Thyroid gland (tissue), 4 donors: ENCODE measurements around the gene NEXN. TPM values are rescaled to one million over a fixed set of nuclear protein-coding genes. Genes with fewer than 3 reads are reported as not detected.

Experiments
- DNase-seq, 2 donors: peaks; one replicate each; pipeline ENCODE4 v3.0.0-alpha.2; 2019
- H3K27ac ChIP-seq, 3 donors: fragments of 200-600 bp; sonication (generic); 1 replicate in 2 of 3; 2 replicates in 1 of 3; pipeline ENCODE4 v1.5.1; 2016 to 2019; ENCODE audit warnings: mild to moderate bottlenecking in 1 of 3, moderate library complexity in 1 of 3
- H3K27me3 ChIP-seq: fragments of 200-600 bp; sonication (generic); one replicate; pipeline ENCODE4 v1.5.1; 2019
- H3K36me3 ChIP-seq, 2 donors: fragments of 200-600 bp; sonication (generic); one replicate each; pipeline ENCODE4 v1.5.1; 2016 to 2019
- H3K4me1 ChIP-seq, 2 donors: fragments of 200-600 bp; sonication (generic); one replicate each; pipeline ENCODE4 v1.5.1; 2017 to 2019
- H3K4me3 ChIP-seq, 3 donors: fragments of 200-600 bp; sonication (generic); replicated peaks in 1 of 3; 1 replicate in 2 of 3; 2 replicates in 1 of 3; pipeline ENCODE4 v1.5.1; 2016; ENCODE audit warnings: mild to moderate bottlenecking in 1 of 3
- H3K9me3 ChIP-seq: fragments of 200-600 bp; sonication (generic); one replicate; pipeline ENCODE4 v1.5.1; 2017
- POLR2A ChIP-seq, 2 donors: fragments of 450-650 bp; IDR thresholded peaks; one replicate each; pipeline ENCODE4 v1.6.1; 2017; ENCODE audit warnings: antibody characterized with exemption in 2 of 2, mild to moderate bottlenecking in 2 of 2, moderate library complexity in 1 of 2
- WGBS, 2 donors: methylation state at CpG; one replicate each; pipeline ENCODE4 v1.1.5; 2017; 5-methylcytosine and 5-hydroxymethylcytosine counted together
- intact Hi-C: fragments of 100-400 bp; cut with DNase I; formaldehyde crosslinking; loops from one replicate; pipeline ENCODE4 v1.15.1; 2023
- total RNA-seq, 4 donors: library from RNA; depleted of rRNA; stranded (reverse); fragments of >200 nt; gene quantifications; one replicate each; pipeline ENCODE4 v1.2.3, GENCODE V29; 2016
- TF ChIP-seq, protein P1 (sequence below), 6 experiments: fragments of 200-600 bp in 3 of 6; fragments of 450-650 bp in 3 of 6; sonication (generic) in 3 of 6; IDR thresholded peaks; one replicate each; pipeline ENCODE4 v1.5.1; 2016 to 2019; ENCODE audit warnings: antibody characterized with exemption in 6 of 6, mild to moderate bottlenecking in 2 of 6, inconsistent platforms in 1 of 6, moderate library complexity in 1 of 6

NEXN gene
- total RNA-seq, 4 donors from 2014 or later: 5.7 to 16.5 (median 11.0) TPM

DNA sequence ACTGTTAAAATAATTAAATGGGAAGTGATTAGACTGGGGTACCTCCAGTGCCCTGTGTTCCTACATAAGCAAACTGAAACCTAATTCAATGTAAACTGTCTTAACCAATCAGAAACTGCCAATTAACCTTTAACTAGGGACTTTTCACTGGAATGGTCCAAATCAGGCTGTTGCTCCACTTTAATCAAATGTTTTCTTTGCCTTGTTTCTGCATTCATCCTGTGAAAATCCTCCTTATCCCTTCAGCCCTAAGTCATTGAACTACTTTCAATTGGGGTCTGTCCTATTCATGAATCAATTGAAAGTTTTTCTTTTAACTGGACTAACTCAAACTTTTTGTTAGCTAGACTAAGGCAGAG lies 95.6 kb downstream of the NEXN start:
- H3K4me3 ChIP-seq: no peak overlapping the region
- H3K36me3 ChIP-seq: no peaks in the 10 kb centered on the region
- no peak for TF ChIP-seq POLR2A (IDR thresholded peaks at IDR 0.05)
- TF ChIP-seq, protein P1, sequence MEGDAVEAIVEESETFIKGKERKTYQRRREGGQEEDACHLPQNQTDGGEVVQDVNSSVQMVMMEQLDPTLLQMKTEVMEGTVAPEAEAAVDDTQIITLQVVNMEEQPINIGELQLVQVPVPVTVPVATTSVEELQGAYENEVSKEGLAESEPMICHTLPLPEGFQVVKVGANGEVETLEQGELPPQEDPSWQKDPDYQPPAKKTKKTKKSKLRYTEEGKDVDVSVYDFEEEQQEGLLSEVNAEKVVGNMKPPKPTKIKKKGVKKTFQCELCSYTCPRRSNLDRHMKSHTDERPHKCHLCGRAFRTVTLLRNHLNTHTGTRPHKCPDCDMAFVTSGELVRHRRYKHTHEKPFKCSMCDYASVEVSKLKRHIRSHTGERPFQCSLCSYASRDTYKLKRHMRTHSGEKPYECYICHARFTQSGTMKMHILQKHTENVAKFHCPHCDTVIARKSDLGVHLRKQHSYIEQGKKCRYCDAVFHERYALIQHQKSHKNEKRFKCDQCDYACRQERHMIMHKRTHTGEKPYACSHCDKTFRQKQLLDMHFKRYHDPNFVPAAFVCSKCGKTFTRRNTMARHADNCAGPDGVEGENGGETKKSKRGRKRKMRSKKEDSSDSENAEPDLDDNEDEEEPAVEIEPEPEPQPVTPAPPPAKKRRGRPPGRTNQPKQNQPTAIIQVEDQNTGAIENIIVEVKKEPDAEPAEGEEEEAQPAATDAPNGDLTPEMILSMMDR (IDR thresholded peaks at IDR 0.05): no peak
- intact Hi-C loops: no loop called here
- H3K27me3 ChIP-seq: no peaks in the 10 kb centered on the region
- DNase-seq: no peak
- peaks cover 10 to 18% of the 10 kb centered on the region in 2 donors for H3K4me1 ChIP-seq
- peak overlapping the region in 2 of 3 donors; percentile 31 to 46 for H3K27ac ChIP-seq
- no peaks in the 10 kb centered on the region for H3K9me3 ChIP-seq

DNA sequence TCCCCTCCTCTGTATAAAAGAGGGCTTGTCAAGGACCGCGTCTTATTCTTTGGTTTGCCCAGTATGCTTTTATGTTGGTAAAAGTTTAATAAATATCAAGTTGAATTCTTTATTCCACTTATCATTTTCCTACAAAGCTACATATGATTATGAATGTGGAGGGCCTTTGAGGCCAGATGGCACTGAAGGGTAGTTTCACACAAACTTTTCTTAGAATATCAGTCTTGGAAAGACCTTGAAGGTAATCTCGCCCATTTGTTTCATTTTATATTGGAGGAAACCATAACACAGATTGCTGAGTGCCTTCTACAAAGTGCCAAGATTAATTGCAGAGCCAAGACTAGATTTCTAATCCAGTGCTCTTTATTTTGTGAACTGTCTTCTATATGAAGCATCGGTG lies 96.2 kb downstream of the NEXN start:
- Histone ChIP-seq H3K27ac (peak overlapping the region in 1 of 3 donors; percentile 46), H3K27me3 (no peaks in the 10 kb centered on the region), H3K36me3 (no peaks in the 10 kb centered on the region), H3K4me1 (peaks cover 10 to 18% of the 10 kb centered on the region in 2 donors), H3K9me3 (no peaks in the 10 kb centered on the region), H3K4me3 (no peak overlapping the region)
- 95 to 96% methylated on average over 4 of the region's 4 CpGs for WGBS, 2 donors
- intact Hi-C loops: no loop called here
- no peak for DNase-seq
- TF ChIP-seq, protein P1 (IDR thresholded peaks at IDR 0.05): no peak
- no peak for TF ChIP-seq POLR2A (IDR thresholded peaks at IDR 0.05)

DNA sequence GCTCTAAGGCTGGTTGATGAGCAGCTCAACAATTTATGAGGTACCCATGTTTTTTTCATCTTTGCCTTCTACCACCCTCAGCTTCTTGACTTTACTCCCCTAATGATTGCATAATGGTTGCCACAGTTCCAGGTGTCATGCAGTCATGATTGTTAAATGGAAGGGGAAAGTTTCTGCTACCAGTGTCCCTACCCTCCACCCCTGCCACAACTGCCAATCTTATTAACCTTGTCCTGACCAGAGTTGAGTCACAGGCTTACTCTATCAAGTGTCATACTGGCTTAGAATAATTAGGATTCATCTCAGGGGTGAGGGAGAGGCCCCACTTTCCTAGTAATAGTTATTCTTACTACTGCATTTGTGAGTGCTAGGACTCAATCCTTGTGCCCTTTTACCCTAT lies 98.4 kb downstream of the NEXN start:
- Histone ChIP-seq H3K36me3 (no peaks in the 10 kb centered on the region), H3K9me3 (no peaks in the 10 kb centered on the region), H3K4me1 (peaks cover 7 to 8% of the 10 kb centered on the region in 2 donors), H3K4me3 (no peak overlapping the region), H3K27me3 (no peaks in the 10 kb centered on the region), H3K27ac (no peak overlapping the region)
- intact Hi-C loops: no loop called here
- TF ChIP-seq POLR2A (IDR thresholded peaks at IDR 0.05): no peak
- TF ChIP-seq, protein P1 (IDR thresholded peaks at IDR 0.05): no peak
- DNase-seq: no peak

DNA sequence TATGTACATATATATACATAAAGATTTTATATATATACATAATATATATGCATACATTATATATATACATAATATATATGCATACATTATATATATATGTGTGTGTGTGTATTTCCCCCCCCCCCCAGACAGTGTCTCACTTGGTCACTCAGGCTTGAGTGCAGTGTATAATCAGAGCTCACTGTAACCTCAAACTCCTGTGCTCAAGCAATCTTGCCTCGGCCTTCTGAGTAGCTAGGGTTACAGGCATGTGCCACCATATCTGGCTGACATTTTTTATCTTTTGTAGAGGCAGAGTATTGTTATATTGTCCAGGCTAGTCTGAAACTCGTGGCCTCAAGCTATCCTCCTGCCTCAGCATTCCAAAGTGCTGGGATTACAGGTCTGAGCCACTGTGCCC lies 99.5 kb downstream of the NEXN start:
- no peaks in the 10 kb centered on the region for H3K36me3 ChIP-seq
- no peak for DNase-seq
- H3K27me3 ChIP-seq: no peaks in the 10 kb centered on the region
- peaks cover 7 to 8% of the 10 kb centered on the region in 2 donors for H3K4me1 ChIP-seq
- H3K9me3 ChIP-seq: no peaks in the 10 kb centered on the region
- TF ChIP-seq POLR2A (IDR thresholded peaks at IDR 0.05): no peak
- TF ChIP-seq, protein P1 (IDR thresholded peaks at IDR 0.05): no peak
- 87 to 94% methylated on average over 2 of the region's 2 CpGs for WGBS, 2 donors
- H3K4me3 ChIP-seq: no peak overlapping the region
- no peak overlapping the region for H3K27ac ChIP-seq
- intact Hi-C loops: no loop called here

DNA sequence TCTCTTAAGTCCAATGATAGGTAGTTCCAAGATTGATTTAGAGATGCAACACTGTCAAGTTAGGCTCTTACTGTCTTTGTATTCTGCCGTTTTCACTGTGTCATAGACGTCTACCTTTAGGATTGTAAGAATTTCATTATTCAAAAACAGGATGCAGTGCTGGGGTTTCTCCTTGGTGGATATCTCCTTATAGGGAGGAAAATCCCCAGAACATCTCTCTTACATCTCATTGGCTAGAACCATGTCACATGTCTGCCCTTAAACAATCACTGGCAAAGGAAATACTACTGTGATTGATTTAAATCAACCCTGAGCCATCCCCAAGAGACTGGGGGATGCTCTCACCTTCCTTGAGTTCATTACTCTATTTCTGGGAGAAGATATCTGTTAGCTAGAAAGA lies 101.3 kb downstream of the NEXN start:
- peaks cover 0 to 4% of the 10 kb centered on the region in 2 donors for H3K4me1 ChIP-seq
- TF ChIP-seq POLR2A (IDR thresholded peaks at IDR 0.05): no peak
- TF ChIP-seq, protein P1 (IDR thresholded peaks at IDR 0.05): no peak
- DNase-seq: no peak
- H3K36me3 ChIP-seq: no peaks in the 10 kb centered on the region
- intact Hi-C loops: no loop called here
- no peaks in the 10 kb centered on the region for H3K27me3 ChIP-seq
- no peak overlapping the region for H3K4me3 ChIP-seq
- H3K27ac ChIP-seq: no peak overlapping the region
- no peaks in the 10 kb centered on the region for H3K9me3 ChIP-seq
- 96% methylated on average over 2 of the region's 2 CpGs for WGBS, 2 donors
